Measurements from ENCODE around the gene TMED9.

DNA sequence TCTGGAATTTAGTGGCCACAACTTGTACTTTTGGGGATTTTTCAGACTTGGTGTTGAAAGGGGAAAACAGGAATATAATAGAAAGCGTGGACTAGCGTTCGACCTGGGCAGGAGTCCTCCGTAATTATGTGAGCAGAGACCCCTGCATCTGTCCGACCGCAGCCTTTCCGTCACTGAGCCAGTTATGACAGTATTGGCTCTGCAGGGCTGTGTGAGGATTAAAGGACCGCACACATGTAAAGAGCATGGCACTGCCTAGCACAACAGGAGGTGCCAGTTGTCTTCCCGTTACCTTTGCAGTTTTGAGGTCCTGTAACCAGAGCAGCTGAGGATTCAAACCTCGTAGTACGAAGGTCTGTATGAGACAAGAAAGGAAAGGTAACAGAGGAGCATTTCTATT, 9.1 kb downstream of the TMED9 start:
- TF ChIP-seq POLR2A (IDR thresholded peaks at IDR 0.05; ENCODE audit: low read depth) = no peak
- TF ChIP-seq, protein P1, sequence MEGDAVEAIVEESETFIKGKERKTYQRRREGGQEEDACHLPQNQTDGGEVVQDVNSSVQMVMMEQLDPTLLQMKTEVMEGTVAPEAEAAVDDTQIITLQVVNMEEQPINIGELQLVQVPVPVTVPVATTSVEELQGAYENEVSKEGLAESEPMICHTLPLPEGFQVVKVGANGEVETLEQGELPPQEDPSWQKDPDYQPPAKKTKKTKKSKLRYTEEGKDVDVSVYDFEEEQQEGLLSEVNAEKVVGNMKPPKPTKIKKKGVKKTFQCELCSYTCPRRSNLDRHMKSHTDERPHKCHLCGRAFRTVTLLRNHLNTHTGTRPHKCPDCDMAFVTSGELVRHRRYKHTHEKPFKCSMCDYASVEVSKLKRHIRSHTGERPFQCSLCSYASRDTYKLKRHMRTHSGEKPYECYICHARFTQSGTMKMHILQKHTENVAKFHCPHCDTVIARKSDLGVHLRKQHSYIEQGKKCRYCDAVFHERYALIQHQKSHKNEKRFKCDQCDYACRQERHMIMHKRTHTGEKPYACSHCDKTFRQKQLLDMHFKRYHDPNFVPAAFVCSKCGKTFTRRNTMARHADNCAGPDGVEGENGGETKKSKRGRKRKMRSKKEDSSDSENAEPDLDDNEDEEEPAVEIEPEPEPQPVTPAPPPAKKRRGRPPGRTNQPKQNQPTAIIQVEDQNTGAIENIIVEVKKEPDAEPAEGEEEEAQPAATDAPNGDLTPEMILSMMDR (IDR thresholded peaks at IDR 0.05) = no peak
- no peak for TF ChIP-seq POLR2AphosphoS5 (IDR thresholded peaks at IDR 0.05)

All from esophagus muscularis mucosa (tissue), 3 donors.